CD4-positive, alpha-beta memory T cell (primary cell): Measurements from ENCODE around the gene VSIR. TPM values are rescaled to one million over a fixed set of nuclear protein-coding genes. Genes with fewer than 3 reads are reported as not detected.

Experiments used
- CTCF ChIA-PET: fragments of 350-600 bp; sonication (Branson Sonifier 250); formaldehyde crosslinking; loops from one replicate; lab custom pipeline; 2021; ENCODE audit warnings: inconsistent platforms; ENCODE audit not compliant: partially characterized antibody; lab: Charles Lee
- POLR2A ChIA-PET: fragments of 350-600 bp; sonication (Branson Sonifier 250); formaldehyde crosslinking; loops from one replicate; lab custom pipeline; 2021; ENCODE audit not compliant: partially characterized antibody; lab: Charles Lee
- DNase-seq, 5 donors: peaks; one replicate each; pipeline versions ENCODE4 v3.0.0 to v3.0.0-alpha.2; 2020 to 2022; ENCODE audit warnings: mixed read lengths in 1 of 5
- H3K27ac ChIP-seq: one replicate; pipeline ENCODE4 v1.7.0; 2013; ENCODE audit warnings: low read depth, low read length
- H3K27me3 ChIP-seq: 2 replicates; pipeline ENCODE4 v1.7.0; 2013; ENCODE audit warnings: mild to moderate bottlenecking, low read length, moderate library complexity; ENCODE audit not compliant: insufficient read depth
- H3K36me3 ChIP-seq: 2 replicates; pipeline ENCODE4 v1.7.0; 2013; ENCODE audit warnings: mild to moderate bottlenecking, low read length, moderate library complexity; ENCODE audit not compliant: insufficient read depth
- H3K4me1 ChIP-seq: 2 replicates; pipeline ENCODE4 v1.7.0; 2013; ENCODE audit warnings: mild to moderate bottlenecking, low read length, moderate library complexity; ENCODE audit not compliant: insufficient read depth
- H3K4me3 ChIP-seq, 2 donors: one replicate each; pipeline ENCODE4 v1.7.0; 2013; ENCODE audit warnings: low read length in 2 of 2, mild to moderate bottlenecking in 1 of 2
- H3K9me3 ChIP-seq, 2 donors: one replicate each; pipeline ENCODE4 v1.7.0; 2013; ENCODE audit warnings: low read length in 2 of 2, control low read depth in 1 of 2; ENCODE audit not compliant: control insufficient read depth in 1 of 2
- H3K27ac Mint-ChIP-seq, 7 donors: one replicate each; pipeline ENCODE4 v1.8.0; 2020 to 2021; ENCODE audit warnings: mixed read lengths in 7 of 7, mild to moderate bottlenecking in 6 of 7, inconsistent platforms in 3 of 7, moderate library complexity in 3 of 7
- H3K27me3 Mint-ChIP-seq, 2 donors: one replicate each; pipeline ENCODE4 v1.8.0; 2020 to 2021; ENCODE audit warnings: mixed read lengths in 2 of 2
- H3K36me3 Mint-ChIP-seq, 2 donors: one replicate each; pipeline ENCODE4 v1.8.0; 2020 to 2021; ENCODE audit warnings: mixed read lengths in 2 of 2, inconsistent platforms in 1 of 2, mild to moderate bottlenecking in 1 of 2
- H3K4me1 Mint-ChIP-seq, 4 donors: one replicate each; pipeline ENCODE4 v1.8.0; 2020 to 2021; ENCODE audit warnings: mixed read lengths in 4 of 4, mild to moderate bottlenecking in 1 of 4
- H3K4me3 Mint-ChIP-seq, 8 donors: one replicate each; pipeline ENCODE4 v1.8.0; 2020 to 2021; ENCODE audit warnings: mixed read lengths in 8 of 8, mild to moderate bottlenecking in 7 of 8, moderate library complexity in 6 of 8, inconsistent platforms in 3 of 8
- H3K9me3 Mint-ChIP-seq, 8 donors: one replicate each; pipeline ENCODE4 v1.8.0; 2020 to 2021; ENCODE audit warnings: mixed read lengths in 8 of 8, mild to moderate bottlenecking in 5 of 8, inconsistent platforms in 3 of 8, moderate library complexity in 1 of 8
- intact Hi-C: fragments of 100-400 bp; cut with micrococcal nuclease; formaldehyde crosslinking; loops from one replicate; pipeline ENCODE4 v1.15.1; 2023
- polyA plus RNA-seq, 2 donors: library from polyadenylated mRNA; unstranded; fragments of 300-500 nt; fragmentation: Illumina TruSeq; gene quantifications; one replicate each; pipeline ENCODE4 v1.2.3, GENCODE V29; 2021
- total RNA-seq, 2 experiments: library from RNA; stranded (reverse); gene quantifications; one replicate each; pipeline ENCODE4 v1.2.3, GENCODE V29; 2021

VSIR gene
- total and polyA plus RNA-seq, 4 experiments from 2014 or later: 97.8 to 372 (median 224) TPM

DNA sequence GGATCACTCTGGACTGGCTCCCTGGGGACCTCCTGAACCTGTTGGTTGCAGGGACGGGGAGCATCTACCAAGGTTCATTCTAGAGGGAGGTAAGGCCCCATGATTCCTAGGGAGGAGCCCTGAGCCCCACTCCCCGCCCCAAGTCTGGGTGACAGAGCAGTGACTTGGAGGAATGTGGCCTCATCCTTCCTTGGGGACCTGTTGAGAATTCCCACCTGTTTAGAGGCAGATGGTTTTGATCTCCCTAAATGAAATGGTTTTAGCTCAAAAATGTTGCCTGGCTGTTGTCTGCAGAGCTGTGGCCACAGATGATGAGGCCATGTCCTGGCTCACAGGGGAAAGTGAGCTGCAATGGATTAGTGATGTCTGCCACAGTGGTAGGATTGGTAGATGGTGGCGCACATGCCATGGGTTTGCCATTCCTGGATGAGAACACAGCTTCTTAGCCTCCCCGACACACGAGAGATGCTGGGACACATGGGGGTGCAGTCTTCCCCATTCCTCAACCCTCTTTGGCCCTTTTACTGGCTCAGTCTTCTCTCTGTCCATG is 66.0 kb downstream of the VSIR start:
- ChIA-PET POLR2A (interaction anchor here (0.6 to 35.3 kb wide), 8 partner anchors 9 to 388 kb away, joined by 3 to 1191 read pairs (median 10); partner anchors contain the start of genes SLC29A3 and VSIR), CTCF (interaction anchor here (0.8 to 21.0 kb wide), 30 partner anchors 10 to 395 kb away, joined by 3 to 379 read pairs (median 7); partner anchors contain the start of genes C10orf105, SLC29A3 and VSIR)
- H3K36me3 Mint-ChIP-seq: no peaks in the 10 kb centered on the region
- Histone ChIP-seq H3K27me3 (no peaks in the 10 kb centered on the region), H3K27ac (no peak overlapping the region), H3K4me3 (no peak overlapping the region), H3K4me1 (peaks cover 17% of the 10 kb centered on the region), H3K9me3 (no peaks in the 10 kb centered on the region), H3K36me3 (no peaks in the 10 kb centered on the region)
- no peaks in the 10 kb centered on the region for H3K9me3 Mint-ChIP-seq
- no peaks in the 10 kb centered on the region for H3K27me3 Mint-ChIP-seq
- H3K27ac Mint-ChIP-seq: peak overlapping the region in 4 of 7 donors; percentile 21 to 82 (median 50)
- no peak for DNase-seq
- H3K4me3 Mint-ChIP-seq: no peak overlapping the region
- intact Hi-C loops: no loop called here
- peaks cover 18 to 39% (median 30%) of the 10 kb centered on the region in 4 donors for H3K4me1 Mint-ChIP-seq

DNA sequence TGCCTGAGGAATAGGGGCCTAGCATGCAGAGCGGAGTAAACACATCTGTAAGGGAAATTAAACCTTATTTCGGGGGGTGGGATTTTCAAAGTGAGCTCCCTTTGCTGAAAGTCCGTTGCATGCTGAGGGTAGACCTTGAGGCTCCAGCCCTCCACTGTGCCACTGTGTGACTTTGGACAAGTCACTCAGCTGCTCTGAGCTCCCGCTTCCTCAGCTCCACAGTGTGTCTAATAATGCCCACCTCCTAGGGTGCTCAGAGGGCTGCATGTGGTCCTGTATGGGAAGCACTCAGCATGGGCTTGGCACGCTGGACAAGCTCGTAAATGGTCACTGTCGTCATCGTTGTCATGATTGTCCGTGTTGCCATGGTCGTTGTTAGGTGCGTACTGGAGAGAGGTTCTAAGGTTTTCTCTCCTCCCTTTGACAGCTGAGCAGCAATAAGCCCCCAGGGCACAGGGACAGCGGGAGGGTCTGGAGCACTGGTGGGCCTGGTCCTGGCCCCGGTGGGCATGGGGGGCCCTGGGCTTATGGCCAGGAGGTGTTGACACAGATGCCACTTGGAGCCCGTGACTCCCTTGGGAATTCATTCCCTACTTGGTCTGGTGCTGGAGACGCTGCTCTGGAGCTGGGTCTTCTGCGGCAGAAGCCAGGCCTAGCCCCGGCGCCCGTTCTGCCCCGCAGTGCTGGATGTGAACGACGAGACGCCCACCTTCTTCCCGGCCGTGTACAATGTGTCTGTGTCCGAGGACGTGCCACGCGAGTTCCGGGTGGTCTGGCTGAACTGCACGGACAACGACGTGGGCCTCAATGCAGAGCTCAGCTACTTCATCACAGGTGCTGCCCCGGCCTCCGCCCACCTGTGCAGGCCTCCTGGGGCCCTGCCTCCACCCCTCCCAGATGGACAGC is 66.9 kb downstream of the VSIR start:
- ChIA-PET CTCF (interaction anchor here (0.6 to 21.0 kb wide), 22 partner anchors 8 to 391 kb away, joined by 3 to 379 read pairs (median 6); partner anchors contain the start of gene VSIR), POLR2A (interaction anchor here (0.9 to 35.3 kb wide), 7 partner anchors 8 to 66 kb away, joined by 3 to 1191 read pairs (median 8); partner anchors contain the start of gene VSIR)
- H3K9me3 ChIP-seq: no peaks in the 10 kb centered on the region
- peaks cover 16% of the 10 kb centered on the region for H3K4me1 ChIP-seq
- no peaks in the 10 kb centered on the region for H3K27me3 ChIP-seq
- no peak overlapping the region for H3K27ac ChIP-seq
- no peak for DNase-seq
- Mint-ChIP-seq H3K36me3 (no peaks in the 10 kb centered on the region), H3K9me3 (no peaks in the 10 kb centered on the region), H3K4me3 (no peak overlapping the region), H3K27ac (peak overlapping the region in 2 of 7 donors; percentile 24 to 29), H3K27me3 (no peaks in the 10 kb centered on the region), H3K4me1 (peaks cover 15 to 31% (median 25%) of the 10 kb centered on the region in 4 donors)
- intact Hi-C loops: no loop called here
- no peak overlapping the region for H3K4me3 ChIP-seq
- no peaks in the 10 kb centered on the region for H3K36me3 ChIP-seq

DNA sequence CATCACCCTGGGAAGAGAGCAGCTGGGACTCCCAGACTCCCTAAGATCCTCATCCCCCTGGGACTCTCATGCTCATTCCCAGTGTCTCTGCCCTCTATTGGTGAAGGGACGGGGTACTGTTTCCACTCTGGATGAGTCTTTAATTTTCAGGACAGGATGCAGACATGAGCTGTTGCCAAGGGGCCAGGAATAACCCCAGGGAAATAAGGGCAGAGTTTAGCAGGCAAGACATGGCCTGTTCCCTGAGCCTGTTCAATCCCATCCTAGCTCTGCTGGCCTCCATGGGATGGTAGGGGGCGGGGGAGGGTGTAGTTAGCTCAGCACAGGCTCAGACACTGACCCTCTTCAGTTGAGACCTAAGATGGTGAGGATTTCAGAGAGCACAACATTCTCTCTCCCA is 67.7 kb downstream of the VSIR start:
- Histone ChIP-seq H3K9me3 (no peaks in the 10 kb centered on the region), H3K4me1 (peaks cover 16% of the 10 kb centered on the region), H3K27ac (no peak overlapping the region), H3K4me3 (no peak overlapping the region), H3K27me3 (no peaks in the 10 kb centered on the region), H3K36me3 (no peaks in the 10 kb centered on the region)
- Mint-ChIP-seq H3K27ac (no peak overlapping the region), H3K27me3 (no peaks in the 10 kb centered on the region), H3K9me3 (no peaks in the 10 kb centered on the region), H3K36me3 (no peaks in the 10 kb centered on the region), H3K4me1 (peaks cover 13 to 27% (median 23%) of the 10 kb centered on the region in 4 donors), H3K4me3 (no peak overlapping the region)
- ChIA-PET POLR2A (interaction anchor here (0.9 to 35.3 kb wide), 5 partner anchors 11 to 67 kb away, joined by 3 to 1191 read pairs (median 38); partner anchors contain the start of gene VSIR), CTCF (interaction anchor here (0.9 to 21.0 kb wide), 10 partner anchors 9 to 386 kb away, joined by 3 to 379 read pairs (median 4); partner anchors contain the start of gene VSIR)
- no peak for DNase-seq
- intact Hi-C loops: no loop called here

GRCh38 chr10:71704816-71705215 is 68.5 kb downstream of the VSIR start:
- CTCF ChIA-PET: interaction anchor here (0.9 to 21.0 kb wide), 8 partner anchors 9 to 107 kb away, joined by 3 to 379 read pairs (median 4); partner anchors contain the start of gene VSIR
- H3K27ac Mint-ChIP-seq: no peak overlapping the region
- H3K4me3 Mint-ChIP-seq: no peak overlapping the region

DNA sequence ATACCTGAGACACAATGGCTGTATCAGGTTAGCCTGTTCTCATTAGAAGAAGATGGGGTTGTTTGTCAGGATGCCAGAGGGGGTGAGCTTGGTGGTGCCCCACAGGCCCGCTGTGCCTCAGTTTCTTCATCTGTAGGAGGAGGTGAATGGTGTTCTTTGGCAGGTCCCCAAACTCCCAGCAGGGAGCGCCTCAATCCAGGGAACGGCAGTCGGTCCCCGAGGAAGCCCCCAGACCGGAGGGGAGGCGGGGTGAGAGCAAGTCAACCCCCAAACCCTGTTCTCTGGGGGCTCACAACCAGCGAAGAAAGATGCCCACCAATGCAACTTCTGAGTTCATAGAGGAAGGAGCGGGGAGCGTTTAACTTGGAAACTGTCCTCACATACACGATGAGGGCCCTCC is 69.7 kb downstream of the VSIR start:
- Mint-ChIP-seq H3K27me3 (no peaks in the 10 kb centered on the region), H3K36me3 (no peaks in the 10 kb centered on the region), H3K4me3 (no peak overlapping the region), H3K9me3 (no peaks in the 10 kb centered on the region), H3K27ac (no peak overlapping the region), H3K4me1 (peaks cover 13 to 26% (median 17%) of the 10 kb centered on the region in 4 donors)
- ChIA-PET POLR2A (interaction anchor here (35.3 kb wide), 1 partner anchor 43 kb away, joined by 1191 read pairs; no protein-coding TSS in a partner anchor), CTCF (interaction anchor here (0.7 to 21.0 kb wide), 3 partner anchors 66 to 108 kb away, joined by 3 to 379 read pairs (median 4); partner anchors contain the start of gene VSIR)
- Histone ChIP-seq H3K9me3 (no peaks in the 10 kb centered on the region), H3K27ac (no peak overlapping the region), H3K36me3 (no peaks in the 10 kb centered on the region), H3K4me3 (no peak overlapping the region), H3K4me1 (peaks cover 20% of the 10 kb centered on the region), H3K27me3 (no peaks in the 10 kb centered on the region)
- intact Hi-C loops: no loop called here
- DNase-seq: peak in 1 of 5 donors; percentile 19

More at GRCh38 chr10:71704816-71705215, 68.5 kb downstream of the VSIR start:
- Mint-ChIP-seq H3K4me1 (peaks cover 13 to 22% (median 20%) of the 10 kb centered on the region in 4 donors), H3K9me3 (no peaks in the 10 kb centered on the region), H3K36me3 (no peaks in the 10 kb centered on the region), H3K27me3 (no peaks in the 10 kb centered on the region)
- intact Hi-C loops: no loop called here
- no peak overlapping the region for H3K27ac ChIP-seq
- no peaks in the 10 kb centered on the region for H3K27me3 ChIP-seq
- no peak overlapping the region for H3K4me3 ChIP-seq
- no peaks in the 10 kb centered on the region for H3K36me3 ChIP-seq
- POLR2A ChIA-PET: interaction anchor here (0.9 to 35.3 kb wide), 3 partner anchors 10 to 42 kb away, joined by 3 to 1191 read pairs (median 3); no protein-coding TSS in a partner anchor
- no peaks in the 10 kb centered on the region for H3K9me3 ChIP-seq
- DNase-seq: no peak
- peaks cover 16% of the 10 kb centered on the region for H3K4me1 ChIP-seq

GRCh38 chr10:71701496-71702132 is 71.7 kb downstream of the VSIR start:
- Mint-ChIP-seq H3K36me3 (no peaks in the 10 kb centered on the region), H3K27me3 (no peaks in the 10 kb centered on the region), H3K9me3 (no peaks in the 10 kb centered on the region), H3K27ac (no peak overlapping the region), H3K4me3 (no peak overlapping the region), H3K4me1 (peaks cover 16 to 32% (median 21%) of the 10 kb centered on the region in 4 donors)
- CTCF ChIA-PET: interaction anchor here (0.6 to 21.0 kb wide), 4 partner anchors 9 to 426 kb away, joined by 3 to 379 read pairs (median 4); partner anchors contain the start of gene VSIR
- DNase-seq: no peak
- POLR2A ChIA-PET: interaction anchor here (1.4 kb wide), 1 partner anchor 41 kb away, joined by 3 read pairs; no protein-coding TSS in a partner anchor
- Histone ChIP-seq H3K4me3 (no peak overlapping the region), H3K4me1 (peaks cover 27% of the 10 kb centered on the region), H3K27me3 (no peaks in the 10 kb centered on the region), H3K27ac (no peak overlapping the region), H3K36me3 (no peaks in the 10 kb centered on the region), H3K9me3 (no peaks in the 10 kb centered on the region)
- intact Hi-C loops: no loop called here
